ENCODE data around the gene SORCS3.

The SORCS3 gene

GRCh38 chr10:104899779-104900178 lies 258.7 kb downstream of the SORCS3 start:
- DNase-seq: no peak
- Histone ChIP-seq H3K4me1 (ENCODE audit: low read length) (no peaks in the 10 kb centered on the region), H3K36me3 (replicated peaks; ENCODE audit: insufficient read depth, low read length) (no peaks in the 10 kb centered on the region), H3K9ac (ENCODE audit: low read length) (no peak overlapping the region), H4K20me1 (ENCODE audit: insufficient read depth, low read length) (no peaks in the 10 kb centered on the region), H3K27me3 (replicated peaks; ENCODE audit: insufficient read depth, low read length) (no peaks in the 10 kb centered on the region), H3K9me2 (replicated peaks; ENCODE audit: insufficient read depth, low read length) (no peaks in the 10 kb centered on the region), H3K79me2 (ENCODE audit: low read length) (no peaks in the 10 kb centered on the region), H3K9me3 (replicated peaks; ENCODE audit: insufficient read depth, low read length) (no peaks in the 10 kb centered on the region), H3K4me3 (ENCODE audit: low read length) (no peak overlapping the region), H2AFZ (ENCODE audit: low read length) (no peak overlapping the region), H3K4me2 (ENCODE audit: low read depth, low read length) (no peak overlapping the region), H3K27ac (ENCODE audit: low read length) (no peak overlapping the region), H3F3A (ENCODE audit: insufficient read depth, low read length) (no peaks in the 10 kb centered on the region)
- TF ChIP-seq EZH2 (optimal IDR thresholded peaks at IDR 0.05; ENCODE audit: low read depth, low read length): no peak
- TF ChIP-seq CTCF (IDR thresholded peaks at IDR 0.05; ENCODE audit: low read length): no peak
- no peak for TF ChIP-seq EZH2phosphoT487 (IDR thresholded peaks at IDR 0.05; ENCODE audit: low read length)

GRCh38 chr10:104903433-104903832 lies 262.3 kb downstream of the SORCS3 start:
- Histone ChIP-seq H4K20me1 (ENCODE audit: insufficient read depth, low read length) (no peaks in the 10 kb centered on the region), H3K4me2 (ENCODE audit: low read depth, low read length) (no peak overlapping the region), H3K4me1 (ENCODE audit: low read length) (no peaks in the 10 kb centered on the region), H3K9ac (ENCODE audit: low read length) (no peak overlapping the region), H2AFZ (ENCODE audit: low read length) (no peak overlapping the region), H3K9me2 (replicated peaks; ENCODE audit: insufficient read depth, low read length) (no peaks in the 10 kb centered on the region), H3K79me2 (ENCODE audit: low read length) (no peaks in the 10 kb centered on the region), H3K27ac (ENCODE audit: low read length) (no peak overlapping the region), H3K27me3 (replicated peaks; ENCODE audit: insufficient read depth, low read length) (no peaks in the 10 kb centered on the region), H3F3A (ENCODE audit: insufficient read depth, low read length) (no peaks in the 10 kb centered on the region), H3K4me3 (ENCODE audit: low read length) (no peak overlapping the region), H3K36me3 (replicated peaks; ENCODE audit: insufficient read depth, low read length) (no peaks in the 10 kb centered on the region), H3K9me3 (replicated peaks; ENCODE audit: insufficient read depth, low read length) (no peaks in the 10 kb centered on the region)
- no peak for TF ChIP-seq EZH2 (optimal IDR thresholded peaks at IDR 0.05; ENCODE audit: low read depth, low read length)
- DNase-seq: no peak

DNA sequence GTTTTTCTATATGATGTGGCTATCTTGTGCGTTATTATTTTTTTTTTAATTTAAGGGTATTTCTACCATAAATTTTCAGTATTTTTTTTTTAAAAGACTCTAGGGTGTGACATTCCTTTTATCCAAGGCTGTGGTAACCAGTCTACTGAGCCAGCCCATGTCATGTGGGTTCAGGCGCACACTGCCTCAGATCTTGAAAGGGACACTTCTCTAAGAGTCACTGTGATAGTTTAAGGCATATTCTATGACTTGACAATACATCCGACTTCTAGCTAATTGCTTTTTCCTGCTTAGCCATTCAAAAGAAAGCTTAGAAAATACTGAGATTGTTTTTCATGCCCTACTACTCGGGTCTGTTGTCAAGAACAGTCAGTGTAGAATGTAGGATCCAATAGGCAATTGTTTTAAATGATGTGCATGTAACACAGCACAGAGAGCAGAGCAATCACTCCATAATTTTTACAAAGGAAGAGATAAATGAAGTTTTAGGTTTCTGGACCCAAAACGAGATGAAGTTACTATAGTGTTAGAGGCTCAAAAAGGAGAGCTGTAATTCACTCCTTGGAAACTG lies 263.7 kb downstream of the SORCS3 start:
- Histone ChIP-seq H3K79me2 (ENCODE audit: low read length) (no peaks in the 10 kb centered on the region), H3K4me1 (ENCODE audit: low read length) (no peaks in the 10 kb centered on the region), H3K4me2 (ENCODE audit: low read depth, low read length) (no peak overlapping the region), H3K27ac (ENCODE audit: low read length) (no peak overlapping the region), H3K9me2 (replicated peaks; ENCODE audit: insufficient read depth, low read length) (no peaks in the 10 kb centered on the region), H3F3A (ENCODE audit: insufficient read depth, low read length) (no peaks in the 10 kb centered on the region), H2AFZ (ENCODE audit: low read length) (no peak overlapping the region), H3K9ac (ENCODE audit: low read length) (no peak overlapping the region), H4K20me1 (ENCODE audit: insufficient read depth, low read length) (no peaks in the 10 kb centered on the region), H3K36me3 (replicated peaks; ENCODE audit: insufficient read depth, low read length) (no peaks in the 10 kb centered on the region), H3K9me3 (replicated peaks; ENCODE audit: insufficient read depth, low read length) (no peaks in the 10 kb centered on the region), H3K27me3 (replicated peaks; ENCODE audit: insufficient read depth, low read length) (no peaks in the 10 kb centered on the region), H3K4me3 (ENCODE audit: low read length) (no peak overlapping the region)
- TF ChIP-seq EZH2phosphoT487 (IDR thresholded peaks at IDR 0.05; ENCODE audit: low read length): no peak
- TF ChIP-seq CTCF (IDR thresholded peaks at IDR 0.05; ENCODE audit: low read length): no peak
- TF ChIP-seq EZH2 (optimal IDR thresholded peaks at IDR 0.05; ENCODE audit: low read depth, low read length): no peak
- DNase-seq: no peak

DNA sequence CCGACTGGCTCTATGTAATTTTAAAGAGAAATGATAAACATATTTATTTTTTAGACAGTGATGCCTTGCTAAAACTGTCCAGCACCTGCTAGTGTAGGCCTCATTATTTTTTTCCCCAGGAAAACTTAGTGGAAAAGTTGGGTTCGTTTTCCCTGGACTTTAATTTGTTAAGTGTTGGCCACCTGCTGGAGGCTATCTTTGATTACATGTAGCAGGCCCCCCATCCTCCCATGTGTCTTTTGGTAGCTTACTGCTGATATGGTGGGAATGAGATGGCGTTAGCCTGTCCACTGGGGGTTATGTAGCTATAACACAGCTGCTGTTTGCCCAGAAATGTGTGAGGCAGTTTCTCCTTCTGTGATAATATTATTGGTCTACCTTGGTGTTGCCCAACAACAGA lies 265.0 kb downstream of the SORCS3 start:
- H3K4me1 ChIP-seq (ENCODE audit: low read length): no peaks in the 10 kb centered on the region

More for the DNA sequence above, 265.0 kb downstream of the SORCS3 start:
- H3K36me3 ChIP-seq (replicated peaks; ENCODE audit: insufficient read depth, low read length): no peaks in the 10 kb centered on the region
- H3K4me2 ChIP-seq (ENCODE audit: low read depth, low read length): no peak overlapping the region
- H3K79me2 ChIP-seq (ENCODE audit: low read length): no peaks in the 10 kb centered on the region
- no peak overlapping the region for H3K9ac ChIP-seq (ENCODE audit: low read length)
- H3K4me3 ChIP-seq (ENCODE audit: low read length): no peak overlapping the region
- no peak overlapping the region for H3K27ac ChIP-seq (ENCODE audit: low read length)
- 0 out of 2 replicates have a peak, but pooled peaks cover under 1% of the 10 kb centered on the region for H3K9me2 ChIP-seq (replicated peaks; ENCODE audit: insufficient read depth, low read length)
- no peaks in the 10 kb centered on the region for H3F3A ChIP-seq (ENCODE audit: insufficient read depth, low read length)
- H4K20me1 ChIP-seq (ENCODE audit: insufficient read depth, low read length): no peaks in the 10 kb centered on the region
- no peaks in the 10 kb centered on the region for H3K27me3 ChIP-seq (replicated peaks; ENCODE audit: insufficient read depth, low read length)
- DNase-seq: no peak
- no peak overlapping the region for H2AFZ ChIP-seq (ENCODE audit: low read length)
- H3K9me3 ChIP-seq (replicated peaks; ENCODE audit: insufficient read depth, low read length): no peaks in the 10 kb centered on the region
- no peak for TF ChIP-seq EZH2 (optimal IDR thresholded peaks at IDR 0.05; ENCODE audit: low read depth, low read length)
- TF ChIP-seq EZH2phosphoT487 (IDR thresholded peaks at IDR 0.05; ENCODE audit: low read length): no peak
- TF ChIP-seq CTCF (IDR thresholded peaks at IDR 0.05; ENCODE audit: low read length): no peak

All from MM.1S (cell line).